ENCODE results near the gene CITED1.

CITED1 gene

DNA sequence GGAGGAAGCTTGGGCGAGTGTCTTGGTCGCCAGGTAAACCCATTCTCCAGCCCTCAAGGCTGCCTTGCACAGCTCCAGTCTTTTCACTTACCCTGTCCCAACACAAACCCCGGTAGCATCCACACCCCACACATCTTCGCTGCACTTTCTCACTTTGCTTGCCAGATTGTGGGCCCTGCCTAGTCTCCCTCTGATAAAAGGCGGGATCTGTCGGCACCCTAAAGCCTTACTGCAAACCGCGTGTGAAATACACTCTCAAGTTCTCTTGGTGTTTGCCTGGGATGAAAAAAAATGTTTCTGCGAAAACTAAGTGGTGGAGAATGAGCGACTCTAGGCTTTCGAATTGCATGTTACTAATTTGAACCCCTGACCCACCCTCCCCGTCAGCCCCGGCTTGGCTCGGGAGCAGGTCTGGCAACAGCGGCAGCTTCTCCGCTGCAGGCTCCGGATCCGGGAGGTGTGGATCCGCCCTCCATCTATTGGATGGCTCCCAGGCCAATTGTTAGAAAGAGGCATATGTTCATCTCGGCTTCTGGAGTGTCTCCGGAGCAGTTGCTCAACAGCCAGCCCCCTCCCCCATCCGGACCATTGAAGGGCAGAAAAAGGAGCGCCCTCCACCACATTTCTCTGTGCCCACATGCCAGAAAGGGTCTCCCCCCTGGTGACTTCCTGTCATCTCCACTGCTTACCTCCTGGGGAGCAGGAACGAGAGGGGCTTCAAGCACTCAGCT, 3.0 kb upstream of the CITED1 start:
- DNase-seq (ENCODE audit: low read depth) = no peak

DNA sequence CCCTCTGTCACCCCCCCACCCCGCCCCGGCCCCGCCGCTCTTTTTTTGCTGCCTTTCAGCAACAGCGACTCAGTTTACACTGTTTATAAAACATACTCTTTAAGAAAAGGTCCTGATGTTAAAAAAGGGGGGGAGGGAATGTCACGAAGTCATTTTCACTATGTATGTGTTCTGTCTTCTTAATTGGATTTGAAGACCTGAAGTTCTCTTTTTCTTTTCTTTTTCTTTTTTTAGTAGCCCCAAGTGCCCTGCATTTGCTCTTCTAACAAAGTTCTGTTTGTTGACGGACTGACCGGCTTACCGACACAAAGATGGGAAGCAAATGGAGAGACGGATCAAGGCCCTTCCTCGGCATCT, 2.5 kb upstream of the CITED1 start:
- DNase-seq (ENCODE audit: low read depth) = no peak

DNA sequence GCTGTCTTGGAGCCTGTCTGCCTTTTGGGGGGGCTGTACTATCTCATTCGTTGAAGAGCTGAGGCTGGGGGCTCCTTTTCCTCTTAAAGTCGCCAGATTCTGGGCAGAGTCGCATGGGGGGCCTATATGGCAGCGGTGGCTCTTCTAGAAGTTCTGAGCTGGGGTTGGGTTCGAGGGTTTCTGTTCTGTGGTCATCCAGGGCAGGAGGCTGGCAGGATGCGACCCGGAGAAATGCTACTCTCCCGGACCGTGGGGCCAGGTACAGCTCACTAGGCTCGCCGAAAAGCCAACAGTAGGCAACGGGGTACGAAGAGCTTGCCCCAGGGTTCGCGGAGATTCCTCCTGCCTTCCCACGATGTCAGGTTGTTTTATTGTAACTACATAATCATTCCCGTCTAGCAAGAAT, 1.9 kb upstream of the CITED1 start:
- DNase-seq (ENCODE audit: low read depth) = no peak

DNA sequence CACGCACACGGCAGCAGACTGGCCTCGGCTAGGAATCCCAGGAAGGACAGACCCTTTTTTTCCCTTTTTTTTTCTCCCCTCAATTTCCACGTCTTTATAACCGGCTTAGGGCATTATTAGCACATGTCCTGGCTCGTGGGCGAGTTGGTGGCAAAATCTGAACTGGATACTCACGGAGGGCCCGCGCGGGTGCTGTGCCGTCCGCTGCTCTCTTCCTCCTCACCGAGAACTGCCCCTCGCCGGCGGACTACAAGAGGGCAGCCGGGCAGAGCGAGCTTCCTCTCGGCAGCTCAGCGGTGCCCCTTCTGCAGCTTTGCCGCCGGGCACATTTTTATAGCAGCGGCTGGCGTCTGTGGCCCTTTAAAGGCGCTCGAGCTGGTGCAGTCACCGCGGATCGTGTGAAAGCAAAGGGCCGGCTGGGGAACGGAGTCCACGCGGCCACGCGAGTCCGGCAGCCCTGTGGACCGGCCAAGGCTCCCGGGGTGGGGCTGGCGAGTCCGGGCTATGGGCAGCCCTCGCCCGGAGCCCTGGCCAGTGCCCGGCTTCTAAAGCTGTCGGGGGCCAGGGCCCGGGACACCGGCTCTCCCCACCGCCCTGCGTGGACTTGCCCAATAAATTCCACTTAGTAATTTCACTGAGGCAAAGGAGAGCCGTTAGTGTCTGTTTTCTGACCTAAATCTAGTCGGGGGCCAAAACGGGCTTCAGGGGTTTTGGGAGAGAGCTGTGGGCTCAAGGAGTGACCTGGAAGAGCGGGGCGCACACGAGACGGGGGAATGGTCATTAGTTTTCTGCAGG, 1.3 kb upstream of the CITED1 start:
- no peak for DNase-seq (ENCODE audit: low read depth)

DNA sequence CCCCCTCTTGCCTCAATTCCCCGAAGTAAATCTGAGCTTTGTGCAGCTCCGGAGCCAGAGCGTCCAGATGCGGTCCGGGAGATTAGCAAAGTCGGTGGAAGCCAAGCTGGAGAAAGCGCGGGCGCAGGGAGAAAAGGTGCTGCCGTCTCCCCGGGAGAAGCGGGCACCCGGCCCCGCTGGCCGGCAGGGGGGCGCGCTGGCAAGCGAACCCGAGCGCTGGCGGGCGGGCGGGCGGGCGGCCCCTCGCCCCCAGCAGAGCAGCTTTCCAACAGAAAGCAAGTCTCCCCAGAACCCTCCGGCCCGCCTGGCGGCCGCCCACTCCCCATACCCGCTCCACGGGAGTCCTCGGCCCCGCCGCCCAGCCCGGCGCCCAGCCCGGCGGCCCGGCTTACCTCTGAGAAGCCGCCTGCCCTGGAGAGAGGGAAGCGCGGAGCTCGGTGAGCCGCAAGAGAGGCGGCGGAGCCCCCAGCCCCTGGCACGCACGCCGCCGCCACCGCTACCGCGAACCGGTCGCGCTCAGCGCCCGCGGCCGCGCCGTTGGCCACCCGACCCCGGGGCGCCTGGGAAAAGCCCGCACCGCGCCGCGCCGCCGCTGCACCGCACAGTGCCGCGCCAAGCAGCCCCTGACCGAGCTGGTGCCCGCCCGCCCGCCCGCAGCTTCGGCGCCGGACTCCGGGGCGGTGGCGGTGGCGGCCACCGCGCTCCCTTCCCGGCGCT, 529 bp upstream of the CITED1 start:
- no peak for DNase-seq (ENCODE audit: low read depth)

DNA sequence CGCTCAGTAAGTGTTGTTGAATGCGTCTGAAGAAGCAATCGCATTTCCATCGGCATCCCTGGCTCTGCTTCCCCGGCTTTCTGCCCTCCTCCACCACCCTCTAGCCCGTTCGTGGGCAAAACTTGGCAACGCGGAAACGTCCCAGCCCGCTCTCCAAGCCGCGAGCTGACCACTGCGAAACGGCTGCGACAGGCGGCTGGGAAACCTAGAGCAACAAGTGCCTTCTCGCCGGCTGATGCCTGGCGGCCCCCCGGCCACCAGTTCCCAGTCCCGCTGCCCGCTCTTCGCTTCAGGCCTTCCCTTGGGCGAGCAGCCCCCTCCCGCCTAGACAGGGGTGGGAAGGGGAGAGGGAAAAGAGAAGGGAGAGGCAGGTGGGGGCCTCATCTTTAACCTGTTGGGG, 837 bp downstream of the CITED1 start:
- no peak for DNase-seq (ENCODE audit: low read depth)

DNA sequence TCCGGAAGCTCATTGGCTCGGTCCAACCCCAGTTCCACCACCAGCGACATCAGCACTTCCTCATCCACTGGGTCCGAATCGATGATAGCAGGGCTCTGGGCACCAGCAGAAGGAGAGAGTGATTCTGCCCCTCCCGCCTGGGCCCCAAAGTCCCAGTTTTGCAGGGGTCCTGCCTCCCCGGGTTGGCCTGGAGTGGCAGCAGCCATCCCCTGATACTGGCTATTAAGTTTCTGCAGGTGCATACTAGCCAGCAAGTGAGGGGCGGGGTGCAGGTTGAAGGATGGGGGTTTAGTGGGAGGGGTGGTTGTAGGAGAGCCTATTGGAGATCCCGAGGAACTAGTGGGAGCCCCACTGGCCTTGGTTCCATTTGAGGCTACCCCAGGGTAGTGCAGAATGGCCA, 3.9 kb downstream of the CITED1 start:
- no peak for DNase-seq (ENCODE audit: low read depth)

DNA sequence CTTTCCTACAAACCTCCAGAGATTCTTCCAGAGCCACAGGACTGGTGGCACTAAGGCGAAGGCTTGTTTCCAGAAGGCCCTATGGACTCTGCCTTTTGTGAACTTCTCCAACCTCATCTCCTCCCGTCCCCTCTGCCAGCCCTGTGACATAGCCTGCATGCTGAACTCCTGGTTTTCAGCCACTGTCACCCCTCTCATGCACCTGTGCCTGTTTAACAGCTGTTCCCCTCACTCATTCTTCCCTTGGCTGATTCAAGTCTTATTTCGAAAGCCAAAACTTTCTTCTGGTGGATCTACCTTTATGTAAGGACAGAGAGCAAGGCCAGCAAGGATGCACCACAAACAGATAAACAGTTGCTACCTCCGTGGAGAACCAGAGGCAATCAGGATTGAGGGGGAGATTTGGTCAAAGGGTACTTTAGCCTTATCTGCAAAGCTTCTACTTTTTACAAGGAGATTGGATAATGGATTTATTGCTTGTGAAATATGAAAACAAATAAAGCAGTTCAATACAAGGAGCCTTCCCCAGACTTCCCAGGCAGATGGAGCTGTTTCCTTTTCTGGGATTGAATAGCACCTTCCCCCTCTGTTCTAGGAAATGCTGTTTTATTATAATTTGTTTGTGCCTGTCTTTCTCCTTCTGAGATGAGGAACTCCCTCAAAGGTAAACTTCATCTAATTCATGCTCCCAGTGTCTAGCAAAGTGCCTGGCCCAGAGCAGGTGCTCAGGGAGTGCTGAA, 5.7 kb downstream of the CITED1 start:
- DNase-seq (ENCODE audit: low read depth) = no peak

DNA sequence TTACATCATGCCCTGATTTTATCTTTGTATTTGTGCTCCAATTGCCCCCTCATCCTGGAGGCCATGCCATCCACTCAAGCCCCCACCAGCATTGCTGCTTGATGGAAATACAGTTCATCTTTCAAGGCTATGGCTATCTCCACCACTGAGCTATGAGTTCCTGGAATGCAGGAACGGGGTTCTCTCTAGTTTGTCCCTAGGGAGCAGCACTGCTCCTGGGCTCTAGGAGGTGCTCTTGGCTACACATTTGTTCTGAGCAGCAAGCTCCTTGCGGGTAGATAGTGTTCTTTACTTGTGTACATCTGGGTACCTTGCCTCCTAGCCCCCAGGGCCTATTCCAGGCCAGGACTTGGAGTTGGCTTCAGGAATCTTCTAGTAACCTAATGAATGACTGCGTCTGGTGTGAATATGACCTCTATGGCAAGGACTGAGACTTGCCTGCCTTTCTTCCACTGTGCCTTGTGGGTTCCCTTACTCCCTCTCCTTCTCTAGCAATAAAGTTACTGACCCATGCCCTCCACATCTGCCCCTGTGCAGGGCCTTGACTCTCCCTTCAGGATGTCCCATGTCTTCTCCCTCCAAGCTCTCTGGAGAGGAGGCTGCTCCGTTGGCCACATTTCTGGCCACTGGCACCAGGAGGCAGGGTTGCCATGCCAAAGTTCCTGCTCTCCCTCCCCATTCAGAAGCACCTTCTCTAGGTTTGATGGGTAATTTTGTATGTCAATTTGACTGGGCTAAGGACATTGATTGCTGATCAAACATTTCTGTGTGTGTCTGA, 7.6 kb downstream of the CITED1 start:
- no peak for DNase-seq (ENCODE audit: low read depth)

DNA sequence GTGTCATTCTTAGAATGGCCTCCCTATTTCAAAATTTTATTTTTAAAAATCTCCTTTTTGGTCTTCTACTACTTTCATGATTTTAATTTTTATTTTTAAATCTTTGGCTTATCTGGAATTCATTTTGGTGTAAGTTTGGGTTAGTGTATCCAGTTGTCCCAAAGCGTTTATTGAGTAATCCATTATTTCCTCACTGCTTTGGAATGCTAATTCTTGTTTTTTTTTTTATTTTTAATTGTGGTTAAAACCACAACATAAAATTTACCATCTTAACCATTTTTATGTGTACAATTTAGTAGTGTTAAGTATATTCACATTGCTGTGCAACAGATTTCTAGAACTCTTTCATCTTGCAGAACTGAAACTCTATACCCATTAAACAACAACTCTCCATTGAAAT, 8.7 kb downstream of the CITED1 start:
- DNase-seq (ENCODE audit: low read depth) = no peak

DNA sequence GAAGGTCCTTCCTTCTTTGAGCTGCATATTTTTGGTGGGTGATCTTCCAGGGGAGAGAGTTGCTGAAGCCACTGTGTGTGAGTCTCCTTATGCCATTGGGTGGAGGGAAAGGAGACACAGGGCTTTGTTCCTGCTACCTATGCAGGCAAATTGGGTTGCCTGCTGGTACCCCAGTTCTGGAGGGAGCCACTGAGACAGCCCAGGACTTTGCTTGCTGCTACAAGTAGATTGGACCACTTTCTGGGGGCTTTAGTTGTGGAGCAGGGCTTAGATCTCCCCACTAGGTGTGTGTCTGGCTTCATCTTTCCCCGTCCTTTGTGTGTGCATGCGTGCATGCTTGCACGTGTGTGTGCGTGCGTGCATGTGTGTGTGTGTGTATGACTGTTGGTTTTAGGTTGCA, 10.0 kb downstream of the CITED1 start:
- DNase-seq (ENCODE audit: low read depth) = no peak

DNA sequence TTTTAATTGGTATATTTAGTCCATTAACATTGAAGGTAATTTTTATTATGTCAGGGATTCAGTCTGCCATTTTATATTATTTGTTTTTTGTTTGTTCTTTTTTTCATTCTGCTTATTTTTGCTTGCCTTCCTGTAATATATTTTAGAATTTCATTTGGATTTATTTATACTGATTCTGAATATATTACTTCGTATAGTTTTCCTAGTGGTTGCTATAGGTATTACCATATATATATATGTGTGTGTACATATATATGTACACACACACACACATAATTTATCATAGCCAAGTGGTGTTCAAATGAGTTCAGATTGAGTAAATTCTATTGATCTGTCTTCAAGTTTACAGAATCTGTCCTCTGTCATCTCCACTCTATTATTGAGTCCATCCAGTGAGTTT, 11.2 kb downstream of the CITED1 start:
- DNase-seq (ENCODE audit: low read depth) = no peak

DNA sequence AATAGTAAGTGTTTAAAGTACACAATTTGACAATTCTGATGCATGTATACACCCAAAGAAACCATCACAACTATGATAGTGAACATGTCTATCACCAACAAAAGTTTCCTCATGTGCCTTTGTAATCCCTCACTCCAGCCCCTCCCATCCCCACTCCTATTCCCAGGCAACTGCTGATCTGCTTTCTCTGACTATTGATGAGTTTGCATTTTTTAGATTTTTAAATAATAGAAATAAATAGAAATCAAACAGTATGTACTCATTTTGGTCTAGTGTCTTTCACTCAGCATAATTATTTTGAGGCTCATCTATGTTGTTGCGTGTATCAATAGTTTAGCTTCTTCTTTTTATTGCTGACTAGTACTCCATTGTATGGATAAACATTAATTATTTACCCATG, 23.4 kb downstream of the CITED1 start:
- no peak for DNase-seq (ENCODE audit: low read depth)

DNA sequence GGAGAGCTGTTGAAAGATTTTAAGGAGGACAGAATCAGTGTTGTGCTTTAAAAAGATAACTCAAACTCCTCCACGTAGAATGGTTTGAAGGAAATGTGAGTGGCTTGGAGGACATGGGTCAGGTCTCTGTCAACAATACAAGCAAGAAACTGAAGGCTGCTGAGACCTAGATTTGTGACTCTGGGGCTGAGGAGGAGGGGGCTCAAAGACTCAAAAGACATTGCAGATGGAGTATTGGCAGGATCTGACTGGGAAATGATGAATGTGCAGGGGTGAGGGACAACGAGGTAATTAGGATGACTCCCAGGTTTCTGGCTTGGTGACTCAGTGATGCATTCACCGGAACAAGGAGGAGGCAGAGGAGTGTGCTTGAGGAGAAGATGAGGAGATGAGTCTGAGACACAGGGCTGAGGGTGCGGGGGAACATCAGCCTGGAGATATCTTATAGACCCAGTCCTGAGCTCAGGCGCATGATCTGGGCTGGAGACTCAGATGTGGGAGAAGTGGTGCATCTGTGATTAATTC, 25.3 kb downstream of the CITED1 start:
- DNase-seq (ENCODE audit: low read depth) = no peak

DNA sequence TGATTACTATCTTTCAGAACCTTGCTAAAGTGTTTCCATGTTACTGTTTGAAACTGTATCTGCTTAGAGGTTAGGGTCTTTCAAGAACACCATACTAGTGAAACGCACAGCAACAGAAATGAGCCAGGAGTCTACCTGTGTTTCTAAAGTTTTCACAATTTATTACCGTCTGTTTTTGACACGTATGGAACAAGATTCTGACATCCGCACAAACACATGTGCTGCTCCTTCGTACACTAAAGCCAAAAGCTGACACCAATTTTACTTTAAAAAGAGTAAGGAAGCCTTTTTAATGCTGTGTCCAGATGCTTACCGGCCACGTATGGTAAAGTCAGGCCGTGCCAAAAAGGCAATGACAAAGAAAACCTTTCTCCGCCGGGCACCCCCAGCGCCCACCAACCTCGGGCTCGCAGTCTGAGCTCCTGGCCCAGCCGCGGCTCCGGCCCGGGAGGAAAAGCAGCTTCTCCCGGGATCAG, 29.2 kb downstream of the CITED1 start:
- no peak for DNase-seq (ENCODE audit: low read depth)

DNA sequence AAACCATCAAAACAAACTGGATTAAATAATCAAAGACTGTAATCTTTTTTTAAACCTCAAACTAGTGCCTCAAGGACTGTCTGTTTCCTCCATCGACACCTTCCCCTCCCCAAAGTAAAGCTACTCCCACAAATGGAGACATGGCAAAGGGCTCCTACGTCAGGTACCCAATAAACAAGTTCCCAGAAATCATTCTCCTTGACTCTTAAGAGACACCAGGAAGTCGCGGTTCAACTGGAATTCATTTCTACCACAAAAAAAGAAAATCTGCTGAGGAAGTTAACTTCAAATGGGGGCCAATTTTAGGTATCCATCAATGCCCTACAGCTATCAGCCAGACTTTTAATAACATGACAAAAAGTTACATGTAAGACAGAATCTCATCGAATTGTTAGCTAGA, 31.2 kb downstream of the CITED1 start:
- DNase-seq (ENCODE audit: low read depth) = no peak

DNA sequence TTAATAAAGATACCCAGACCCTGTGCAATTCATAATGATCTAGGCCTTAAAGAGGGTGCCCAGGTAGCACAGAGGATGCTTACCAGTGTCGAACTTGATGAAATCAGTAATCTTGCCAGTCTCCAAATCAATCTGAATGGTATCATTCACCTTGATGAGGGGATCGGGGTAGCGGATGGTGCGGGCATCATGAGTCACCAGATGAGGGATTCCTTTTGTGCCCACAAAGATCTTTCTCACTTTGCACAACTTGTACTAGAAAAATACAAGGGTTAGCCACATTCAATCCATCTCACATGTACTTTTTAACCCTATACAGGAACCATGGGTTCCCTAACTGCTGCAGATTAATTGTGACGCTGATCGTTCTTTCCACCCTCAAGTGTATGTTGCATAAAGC, 32.0 kb downstream of the CITED1 start:
- no peak for DNase-seq (ENCODE audit: low read depth)

DNA sequence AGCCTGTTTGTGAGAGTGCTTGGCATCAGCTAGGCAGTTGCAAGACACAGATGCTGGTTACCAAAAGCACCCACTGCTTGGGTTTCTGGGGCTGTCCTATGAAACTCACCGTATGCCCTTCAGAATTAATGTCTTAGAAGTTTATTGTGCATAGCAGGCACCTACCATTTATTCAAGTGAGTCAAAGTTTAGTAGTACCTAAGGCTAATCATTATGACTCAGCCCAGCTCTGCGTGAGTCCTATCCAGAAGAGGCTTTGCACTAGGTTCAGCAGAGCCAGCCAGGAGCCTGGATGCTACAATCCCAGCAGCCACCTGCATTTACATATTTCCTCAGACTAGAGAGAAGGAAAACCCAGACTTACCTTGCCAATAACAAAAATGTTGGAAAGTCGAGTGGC, 32.8 kb downstream of the CITED1 start:
- no peak for DNase-seq (ENCODE audit: low read depth)

DNA sequence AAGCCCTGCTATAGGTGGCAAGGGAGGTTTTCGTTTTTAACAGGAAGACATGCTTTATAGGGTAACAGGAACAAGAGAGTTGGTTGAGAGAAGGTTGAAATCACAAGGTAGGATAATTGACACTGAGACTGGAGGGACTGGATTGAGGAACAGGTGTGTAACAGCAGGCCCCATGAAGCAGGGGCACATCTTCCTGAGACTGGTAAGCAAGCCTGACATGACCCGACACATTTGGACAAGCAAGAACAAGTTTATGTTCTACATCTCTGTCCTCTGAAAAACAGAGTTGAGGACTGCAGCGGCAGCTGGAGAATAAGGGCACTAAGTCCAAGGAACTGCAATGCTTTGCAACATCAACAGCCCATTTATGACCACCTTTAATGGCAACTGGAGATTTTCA, 33.9 kb downstream of the CITED1 start:
- DNase-seq (ENCODE audit: low read depth) = no peak

DNA sequence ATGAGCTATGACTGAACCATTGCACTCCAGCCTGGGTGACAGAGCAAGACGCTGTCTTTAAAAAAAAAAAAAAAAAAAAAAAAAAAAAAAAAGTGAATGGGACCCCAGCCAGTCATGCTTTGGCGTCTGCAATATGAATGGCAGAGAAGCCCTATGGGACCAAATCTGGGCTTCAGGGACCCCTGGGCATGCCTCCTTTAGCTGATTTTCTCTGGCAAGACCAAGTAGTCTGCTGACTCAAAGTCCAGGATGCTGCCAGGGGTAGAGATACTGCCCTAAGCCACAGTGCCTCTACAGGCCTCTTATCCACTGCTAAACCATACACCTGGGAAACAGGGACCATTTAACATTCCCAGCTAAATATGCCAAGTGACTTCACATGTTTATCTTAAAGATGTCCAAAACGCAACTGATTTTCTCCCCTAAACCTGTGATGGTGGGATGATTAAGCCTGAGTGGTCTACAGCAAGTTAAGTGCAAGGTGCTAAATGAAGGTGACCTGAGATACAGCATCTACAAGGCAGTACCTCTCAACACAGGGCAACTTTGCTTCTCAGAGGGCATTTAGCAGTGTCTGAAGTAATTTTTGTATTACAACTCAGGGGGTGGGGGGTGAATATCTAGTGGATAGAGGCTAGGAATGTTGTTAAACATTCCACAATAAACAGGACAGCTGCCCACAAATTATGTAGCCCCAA, 34.5 kb downstream of the CITED1 start:
- DNase-seq (ENCODE audit: low read depth) = no peak

Data from stimulated activated CD8-positive, alpha-beta memory T cell treated with anti-CD3 and anti-CD28 coated beads, Interleukin-12 subunit alpha, Interleukin-12 subunit beta, amount 100 ng/mL, for 1 hour (primary cell).